A673 (cell line): ENCODE results near the gene XDH. TPM values are rescaled to one million over a fixed set of nuclear protein-coding genes. Genes with fewer than 3 reads are reported as not detected.

ENCODE experiments used
- BruUV-seq: library from RNA; stranded (reverse); fragments of 400-500 nt; replicated peaks from 2 replicates; lab custom pipeline; 2021; lab: Mats Ljungman, UMichigan
- CTCF ChIA-PET: fragments of 300-600 bp; sonication (Branson Sonifier 250); formaldehyde crosslinking; loops from one replicate; lab custom pipeline; 2022; ENCODE audit warnings: antibody characterized with exemption; lab: Charles Lee
- POLR2A ChIA-PET: fragments of 300-600 bp; sonication (Branson Sonifier 250); formaldehyde crosslinking; loops from one replicate; lab custom pipeline; 2022; ENCODE audit warnings: antibody characterized with exemption; ENCODE audit not compliant: low non-redundant PET; lab: Charles Lee
- DNase-seq: peaks from one replicate; pipeline ENCODE4 v3.0.0-alpha.2; 2015; ENCODE audit warnings: low spot score
- H3K27ac ChIP-seq: fragments of 200-600 bp; sonication (generic); 2 replicates; pipeline ENCODE4 v1.5.1; 2016; ENCODE audit warnings: mixed run types, low read depth, mild to moderate bottlenecking, mixed read lengths, antibody characterized with exemption, low read length; ENCODE audit not compliant: poor library complexity, severe bottlenecking
- H3K27me3 ChIP-seq: fragments of 200-600 bp; sonication (generic); replicated peaks from 2 replicates; pipeline ENCODE4 v1.6.1; 2017; ENCODE audit warnings: mixed run types, low read depth, mild to moderate bottlenecking, mixed read lengths, antibody characterized with exemption, low read length; ENCODE audit not compliant: insufficient read depth, poor library complexity
- H3K36me3 ChIP-seq: fragments of 200-600 bp; sonication (generic); 2 replicates; pipeline ENCODE4 v1.6.1; 2016; ENCODE audit warnings: mixed run types, mild to moderate bottlenecking, mixed read lengths, antibody characterized with exemption, low read length; ENCODE audit not compliant: insufficient read depth, poor library complexity, severe bottlenecking
- H3K4me1 ChIP-seq: fragments of 200-600 bp; sonication (generic); 2 replicates; pipeline ENCODE4 v1.6.1; 2017; ENCODE audit warnings: mixed run types, mild to moderate bottlenecking, mixed read lengths, antibody characterized with exemption, low read length; ENCODE audit not compliant: insufficient read depth, poor library complexity, severe bottlenecking
- H3K4me3 ChIP-seq: fragments of 200-600 bp; sonication (generic); 2 replicates; pipeline ENCODE4 v1.5.1; 2016; ENCODE audit warnings: low read depth, mixed run types, mild to moderate bottlenecking, mixed read lengths, low read length; ENCODE audit not compliant: poor library complexity, severe bottlenecking
- H3K9me3 ChIP-seq: fragments of 200-600 bp; sonication (generic); 2 replicates; pipeline ENCODE4 v1.6.1; 2016; ENCODE audit warnings: mixed run types, low read depth, mild to moderate bottlenecking, mixed read lengths, antibody characterized with exemption, low read length; ENCODE audit not compliant: poor library complexity, severe bottlenecking
- CTCF ChIP-seq: fragments of 300-800, 200-600 bp; sonication (generic); conservative IDR thresholded peaks from 2 replicates; pipeline ENCODE4 v1.5.1; 2017; ENCODE audit warnings: low read depth, mild to moderate bottlenecking, antibody characterized with exemption, low read length, moderate library complexity, mixed read lengths
- EZH2 ChIP-seq: fragments of 200-600 bp; sonication (generic); IDR thresholded peaks from 2 replicates; pipeline ENCODE4 v1.6.1; 2017; ENCODE audit warnings: borderline replicate concordance, low read depth, mild to moderate bottlenecking, mixed read lengths, antibody characterized with exemption, low read length; ENCODE audit not compliant: poor library complexity, severe bottlenecking
- intact Hi-C: fragments of 100-400 bp; cut with micrococcal nuclease; formaldehyde crosslinking; loops from one replicate; pipeline ENCODE4 v1.10.0; 2022; ENCODE audit not compliant: unreplicated experiment
- total RNA-seq: library from RNA; stranded (reverse); gene quantifications from 2 replicates; pipeline ENCODE4 v1.2.3, GENCODE V29; 2021

The XDH gene
- total RNA-seq, 1 experiment from 2014 or later, result 0.19 TPM

GRCh38 chr2:31433541-31433940 lies 19.0 kb upstream of the XDH start:
- intact Hi-C loops, result no loop called here
- TF ChIP-seq CTCF (no peak), EZH2 (no peak)
- ChIA-PET POLR2A (no interaction called here), CTCF (no interaction called here)
- H3K4me1 ChIP-seq, result no peaks in the 10 kb centered on the region
- no peak for DNase-seq
- no peaks in the 10 kb centered on the region for H3K9me3 ChIP-seq
- no peak overlapping the region for H3K4me3 ChIP-seq
- H3K36me3 ChIP-seq, result no peaks in the 10 kb centered on the region
- H3K27me3 ChIP-seq, result no peaks in the 10 kb centered on the region
- no peak overlapping the region for H3K27ac ChIP-seq
- BruUV-seq, result no TSS peak

GRCh38 chr2:31430439-31431165 lies 16.1 kb upstream of the XDH start:
- Histone ChIP-seq H3K4me1 (no peaks in the 10 kb centered on the region), H3K27me3 (no peaks in the 10 kb centered on the region), H3K36me3 (no peaks in the 10 kb centered on the region), H3K9me3 (no peaks in the 10 kb centered on the region), H3K27ac (no peak overlapping the region), H3K4me3 (no peak overlapping the region)
- no TSS peak for BruUV-seq
- POLR2A ChIA-PET, result no interaction called here
- CTCF ChIA-PET, result no interaction called here
- TF ChIP-seq EZH2, result no peak
- no peak for TF ChIP-seq CTCF
- intact Hi-C loops, result no loop called here
- no peak for DNase-seq

GRCh38 chr2:31429759-31430438 lies 15.4 kb upstream of the XDH start:
- no peaks in the 10 kb centered on the region for H3K4me1 ChIP-seq
- no peaks in the 10 kb centered on the region for H3K27me3 ChIP-seq
- CTCF ChIA-PET, result no interaction called here
- no peak for DNase-seq
- H3K27ac ChIP-seq, result no peak overlapping the region
- no peak overlapping the region for H3K4me3 ChIP-seq
- POLR2A ChIA-PET, result no interaction called here
- H3K36me3 ChIP-seq, result no peaks in the 10 kb centered on the region
- intact Hi-C loops, result no loop called here
- no peaks in the 10 kb centered on the region for H3K9me3 ChIP-seq
- no TSS peak for BruUV-seq
- TF ChIP-seq EZH2, result no peak
- TF ChIP-seq CTCF, result no peak
